ENCODE measurements around the gene ISM1.

DNA sequence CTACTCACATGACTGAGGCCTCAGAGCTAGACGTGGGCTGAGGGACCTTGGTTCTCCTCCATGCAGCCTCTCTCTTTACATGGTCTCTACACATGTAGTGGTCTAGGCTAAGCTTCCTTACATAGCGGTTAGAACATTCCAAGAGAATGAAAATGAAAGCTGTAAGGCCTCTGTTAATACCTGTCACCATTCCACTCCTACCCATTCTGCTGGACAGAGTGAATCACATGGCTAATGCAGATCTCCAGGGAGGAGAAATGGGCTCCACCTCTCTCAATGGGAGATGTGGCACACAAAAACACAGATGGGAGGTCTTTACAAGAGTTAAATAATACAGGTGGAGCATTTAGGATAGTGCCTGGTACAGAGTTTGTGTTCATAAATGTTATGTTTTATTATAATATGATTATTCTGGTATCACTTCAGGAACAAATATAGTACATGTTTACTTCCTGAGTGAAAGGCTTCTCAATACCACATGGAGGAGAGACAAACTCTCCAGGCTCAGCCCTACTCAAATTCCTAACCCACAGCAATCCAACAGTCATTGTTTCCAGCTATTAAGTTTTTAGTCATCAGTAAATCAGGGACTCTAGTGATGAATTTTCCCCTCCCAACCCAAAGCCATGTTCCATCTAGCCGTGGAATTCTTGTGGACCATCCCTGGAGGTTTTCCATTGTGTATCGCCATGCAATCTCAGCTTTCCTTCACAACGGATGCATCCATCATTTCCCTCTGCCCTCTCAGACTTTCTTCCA, 57.9 kb downstream of the ISM1 start:
- TF ChIP-seq CREB1 (IDR thresholded peaks at IDR 0.05; ENCODE audit: low read depth) (no peak), RAD21 (IDR thresholded peaks at IDR 0.05; ENCODE audit: low read depth) (no peak), TEAD4 (IDR thresholded peaks at IDR 0.05) (no peak), CEBPB (IDR thresholded peaks at IDR 0.05) (no peak), EGR1 (IDR thresholded peaks at IDR 0.05) (no peak), EP300 (IDR thresholded peaks at IDR 0.05; ENCODE audit: borderline replicate concordance) (no peak), TAF1 (IDR thresholded peaks at IDR 0.05; ENCODE audit: low read depth) (no peak), FOXM1 (IDR thresholded peaks at IDR 0.05; ENCODE audit: borderline replicate concordance, low read depth) (no peak), ZBTB7A (IDR thresholded peaks at IDR 0.05; ENCODE audit: low read depth) (no peak), YY1 (IDR thresholded peaks at IDR 0.05; ENCODE audit: low read depth) (no peak), NFIC (IDR thresholded peaks at IDR 0.05) (no peak)
- TF ChIP-seq, protein P1, sequence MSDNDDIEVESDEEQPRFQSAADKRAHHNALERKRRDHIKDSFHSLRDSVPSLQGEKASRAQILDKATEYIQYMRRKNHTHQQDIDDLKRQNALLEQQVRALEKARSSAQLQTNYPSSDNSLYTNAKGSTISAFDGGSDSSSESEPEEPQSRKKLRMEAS (IDR thresholded peaks at IDR 0.05): no peak
- TF ChIP-seq, protein P2, sequence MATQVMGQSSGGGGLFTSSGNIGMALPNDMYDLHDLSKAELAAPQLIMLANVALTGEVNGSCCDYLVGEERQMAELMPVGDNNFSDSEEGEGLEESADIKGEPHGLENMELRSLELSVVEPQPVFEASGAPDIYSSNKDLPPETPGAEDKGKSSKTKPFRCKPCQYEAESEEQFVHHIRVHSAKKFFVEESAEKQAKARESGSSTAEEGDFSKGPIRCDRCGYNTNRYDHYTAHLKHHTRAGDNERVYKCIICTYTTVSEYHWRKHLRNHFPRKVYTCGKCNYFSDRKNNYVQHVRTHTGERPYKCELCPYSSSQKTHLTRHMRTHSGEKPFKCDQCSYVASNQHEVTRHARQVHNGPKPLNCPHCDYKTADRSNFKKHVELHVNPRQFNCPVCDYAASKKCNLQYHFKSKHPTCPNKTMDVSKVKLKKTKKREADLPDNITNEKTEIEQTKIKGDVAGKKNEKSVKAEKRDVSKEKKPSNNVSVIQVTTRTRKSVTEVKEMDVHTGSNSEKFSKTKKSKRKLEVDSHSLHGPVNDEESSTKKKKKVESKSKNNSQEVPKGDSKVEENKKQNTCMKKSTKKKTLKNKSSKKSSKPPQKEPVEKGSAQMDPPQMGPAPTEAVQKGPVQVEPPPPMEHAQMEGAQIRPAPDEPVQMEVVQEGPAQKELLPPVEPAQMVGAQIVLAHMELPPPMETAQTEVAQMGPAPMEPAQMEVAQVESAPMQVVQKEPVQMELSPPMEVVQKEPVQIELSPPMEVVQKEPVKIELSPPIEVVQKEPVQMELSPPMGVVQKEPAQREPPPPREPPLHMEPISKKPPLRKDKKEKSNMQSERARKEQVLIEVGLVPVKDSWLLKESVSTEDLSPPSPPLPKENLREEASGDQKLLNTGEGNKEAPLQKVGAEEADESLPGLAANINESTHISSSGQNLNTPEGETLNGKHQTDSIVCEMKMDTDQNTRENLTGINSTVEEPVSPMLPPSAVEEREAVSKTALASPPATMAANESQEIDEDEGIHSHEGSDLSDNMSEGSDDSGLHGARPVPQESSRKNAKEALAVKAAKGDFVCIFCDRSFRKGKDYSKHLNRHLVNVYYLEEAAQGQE (IDR thresholded peaks at IDR 0.05; ENCODE audit: low read depth): no peak
